CD4-positive, alpha-beta memory T cell (primary cell): ENCODE results near the gene NRARP. TPM values are rescaled to one million over a fixed set of nuclear protein-coding genes. Genes with fewer than 3 reads are reported as not detected.

Experiments used
- CTCF ChIA-PET: fragments of 350-600 bp; sonication (Branson Sonifier 250); formaldehyde crosslinking; loops from one replicate; lab custom pipeline; 2021; ENCODE audit warnings: inconsistent platforms; ENCODE audit not compliant: partially characterized antibody; lab: Charles Lee
- POLR2A ChIA-PET: fragments of 350-600 bp; sonication (Branson Sonifier 250); formaldehyde crosslinking; loops from one replicate; lab custom pipeline; 2021; ENCODE audit not compliant: partially characterized antibody; lab: Charles Lee
- DNase-seq, 5 donors: peaks; one replicate each; pipeline versions ENCODE4 v3.0.0 to v3.0.0-alpha.2; 2020 to 2022; ENCODE audit warnings: mixed read lengths in 1 of 5
- H3K27ac ChIP-seq: one replicate; pipeline ENCODE4 v1.7.0; 2013; ENCODE audit warnings: low read depth, low read length
- H3K27me3 ChIP-seq: 2 replicates; pipeline ENCODE4 v1.7.0; 2013; ENCODE audit warnings: mild to moderate bottlenecking, low read length, moderate library complexity; ENCODE audit not compliant: insufficient read depth
- H3K36me3 ChIP-seq: 2 replicates; pipeline ENCODE4 v1.7.0; 2013; ENCODE audit warnings: mild to moderate bottlenecking, low read length, moderate library complexity; ENCODE audit not compliant: insufficient read depth
- H3K4me1 ChIP-seq: 2 replicates; pipeline ENCODE4 v1.7.0; 2013; ENCODE audit warnings: mild to moderate bottlenecking, low read length, moderate library complexity; ENCODE audit not compliant: insufficient read depth
- H3K4me3 ChIP-seq, 2 donors: one replicate each; pipeline ENCODE4 v1.7.0; 2013; ENCODE audit warnings: low read length in 2 of 2, mild to moderate bottlenecking in 1 of 2
- H3K9me3 ChIP-seq, 2 donors: one replicate each; pipeline ENCODE4 v1.7.0; 2013; ENCODE audit warnings: low read length in 2 of 2, control low read depth in 1 of 2; ENCODE audit not compliant: control insufficient read depth in 1 of 2
- H3K27ac Mint-ChIP-seq, 7 donors: one replicate each; pipeline ENCODE4 v1.8.0; 2020 to 2021; ENCODE audit warnings: mixed read lengths in 7 of 7, mild to moderate bottlenecking in 6 of 7, inconsistent platforms in 3 of 7, moderate library complexity in 3 of 7
- H3K27me3 Mint-ChIP-seq, 2 donors: one replicate each; pipeline ENCODE4 v1.8.0; 2020 to 2021; ENCODE audit warnings: mixed read lengths in 2 of 2
- H3K36me3 Mint-ChIP-seq, 2 donors: one replicate each; pipeline ENCODE4 v1.8.0; 2020 to 2021; ENCODE audit warnings: mixed read lengths in 2 of 2, inconsistent platforms in 1 of 2, mild to moderate bottlenecking in 1 of 2
- H3K4me1 Mint-ChIP-seq, 4 donors: one replicate each; pipeline ENCODE4 v1.8.0; 2020 to 2021; ENCODE audit warnings: mixed read lengths in 4 of 4, mild to moderate bottlenecking in 1 of 4
- H3K4me3 Mint-ChIP-seq, 8 donors: one replicate each; pipeline ENCODE4 v1.8.0; 2020 to 2021; ENCODE audit warnings: mixed read lengths in 8 of 8, mild to moderate bottlenecking in 7 of 8, moderate library complexity in 6 of 8, inconsistent platforms in 3 of 8
- H3K9me3 Mint-ChIP-seq, 8 donors: one replicate each; pipeline ENCODE4 v1.8.0; 2020 to 2021; ENCODE audit warnings: mixed read lengths in 8 of 8, mild to moderate bottlenecking in 5 of 8, inconsistent platforms in 3 of 8, moderate library complexity in 1 of 8
- intact Hi-C: fragments of 100-400 bp; cut with micrococcal nuclease; formaldehyde crosslinking; loops from one replicate; pipeline ENCODE4 v1.15.1; 2023
- polyA plus RNA-seq, 2 donors: library from polyadenylated mRNA; unstranded; fragments of 300-500 nt; fragmentation: Illumina TruSeq; gene quantifications; one replicate each; pipeline ENCODE4 v1.2.3, GENCODE V29; 2021
- total RNA-seq, 2 experiments: library from RNA; stranded (reverse); gene quantifications; one replicate each; pipeline ENCODE4 v1.2.3, GENCODE V29; 2021

Gene NRARP
- total and polyA plus RNA-seq, 4 experiments from 2014 or later: 0.25 to 0.29 TPM; not detected in 2

DNA sequence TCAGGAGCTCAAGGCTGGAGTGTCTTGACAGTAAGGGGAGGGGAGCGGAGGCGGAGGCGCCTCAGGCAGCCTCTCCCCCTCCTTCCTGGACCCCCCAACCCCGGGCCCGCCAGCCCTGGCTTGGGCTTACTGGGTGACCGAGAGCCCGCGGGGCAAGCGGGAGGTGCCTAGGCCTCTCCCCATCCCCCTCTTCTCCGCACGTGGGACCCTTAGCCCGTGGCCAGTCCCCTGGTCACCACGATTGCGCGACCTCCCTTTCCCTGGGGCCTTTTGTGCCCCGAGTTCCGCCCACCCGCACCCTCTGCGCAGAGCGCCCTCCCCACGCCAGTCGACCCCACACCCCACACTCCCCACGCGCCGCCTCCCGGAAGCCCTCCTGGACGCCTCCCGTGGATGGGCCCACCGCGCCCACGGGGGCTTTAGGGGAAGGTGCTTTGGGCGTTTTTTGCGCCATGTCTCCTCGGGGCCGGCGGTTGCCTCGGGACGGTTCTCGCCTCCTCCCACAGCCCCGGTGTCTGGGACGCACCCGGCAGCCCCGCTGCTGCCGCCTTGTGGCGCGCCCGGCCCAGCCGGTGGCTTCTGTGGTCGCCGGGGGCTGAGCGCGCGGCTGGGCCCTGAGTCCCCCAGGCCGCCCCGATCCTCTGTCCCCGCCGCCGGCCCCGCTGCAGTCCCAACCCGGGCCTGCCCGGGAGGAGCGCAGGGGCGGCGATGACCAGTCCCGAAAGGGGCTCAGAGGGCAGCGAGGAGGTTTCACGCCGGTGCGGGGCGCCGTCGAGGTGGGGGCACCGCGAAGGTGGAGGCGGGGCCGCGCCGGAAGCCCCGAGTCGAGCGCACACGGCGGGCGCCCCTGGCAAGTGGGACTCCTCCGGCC is 21.4 kb downstream of the NRARP start:
- ChIA-PET POLR2A (no interaction called here), CTCF (interaction anchor here (1.1 kb wide), 1 partner anchor 44 kb away, joined by 5 read pairs; no protein-coding TSS in a partner anchor)
- Histone ChIP-seq H3K4me3 (no peak overlapping the region), H3K36me3 (no peaks in the 10 kb centered on the region), H3K27ac (no peak overlapping the region), H3K27me3 (no peaks in the 10 kb centered on the region), H3K4me1 (peaks cover 11% of the 10 kb centered on the region), H3K9me3 (no peaks in the 10 kb centered on the region)
- Mint-ChIP-seq H3K27ac (no peak overlapping the region), H3K4me1 (peaks cover 2 to 16% (median 5%) of the 10 kb centered on the region in 4 donors), H3K36me3 (peaks cover 2 to 3% of the 10 kb centered on the region in 2 donors), H3K4me3 (no peak overlapping the region), H3K27me3 (peaks cover 2 to 4% of the 10 kb centered on the region in 2 donors), H3K9me3 (no peaks in the 10 kb centered on the region)
- intact Hi-C loops: no loop called here
- no peak for DNase-seq

DNA sequence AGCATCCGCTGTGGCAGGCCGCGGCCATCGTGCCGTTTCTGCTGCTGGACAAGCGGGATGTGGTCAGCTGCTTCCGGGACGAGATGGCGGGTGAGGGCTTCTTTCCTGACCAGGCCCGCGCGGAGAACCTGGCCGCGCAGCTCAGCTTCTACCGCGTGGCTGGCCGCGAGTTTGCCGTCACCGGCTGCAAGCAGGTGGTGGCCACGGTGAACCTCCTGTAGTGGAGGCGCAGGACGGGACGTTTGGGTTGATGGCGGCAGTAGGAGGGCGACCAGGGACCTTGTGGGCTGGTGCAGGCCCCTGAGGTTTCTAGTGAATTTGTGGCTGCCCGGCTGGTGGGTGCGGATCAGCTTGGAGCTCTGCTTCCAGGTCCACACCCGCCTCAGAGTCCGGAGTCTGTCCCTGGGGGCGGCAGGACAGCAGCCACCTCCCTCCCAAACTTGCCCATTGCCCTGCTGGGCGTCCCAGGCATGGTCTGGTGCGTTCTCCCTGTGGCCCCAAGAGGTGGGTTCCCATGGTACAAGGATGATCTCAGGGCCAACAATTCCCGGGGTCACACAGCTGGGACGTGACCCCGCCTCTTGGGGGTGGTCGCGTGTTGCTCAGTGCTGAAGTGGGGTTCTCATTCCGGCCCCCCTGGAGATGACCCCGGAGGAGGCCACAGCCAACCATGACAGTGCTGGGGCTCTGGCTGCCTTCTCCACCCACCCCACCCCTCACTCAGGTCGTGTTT is 22.2 kb downstream of the NRARP start:
- Histone ChIP-seq H3K36me3 (no peaks in the 10 kb centered on the region), H3K27me3 (no peaks in the 10 kb centered on the region), H3K4me3 (no peak overlapping the region), H3K27ac (no peak overlapping the region), H3K9me3 (no peaks in the 10 kb centered on the region), H3K4me1 (peaks cover 11% of the 10 kb centered on the region)
- ChIA-PET POLR2A (no interaction called here), CTCF (interaction anchor here (1.1 kb wide), 1 partner anchor 43 kb away, joined by 5 read pairs; no protein-coding TSS in a partner anchor)
- intact Hi-C loops: no loop called here
- H3K4me3 Mint-ChIP-seq: no peak overlapping the region
- H3K27me3 Mint-ChIP-seq: peaks cover 2 to 4% of the 10 kb centered on the region in 2 donors
- no peak for DNase-seq
- H3K9me3 Mint-ChIP-seq: no peaks in the 10 kb centered on the region
- H3K36me3 Mint-ChIP-seq: peaks cover 2 to 3% of the 10 kb centered on the region in 2 donors
- H3K4me1 Mint-ChIP-seq: peaks cover 2 to 22% (median 9%) of the 10 kb centered on the region in 4 donors
- no peak overlapping the region for H3K27ac Mint-ChIP-seq

DNA sequence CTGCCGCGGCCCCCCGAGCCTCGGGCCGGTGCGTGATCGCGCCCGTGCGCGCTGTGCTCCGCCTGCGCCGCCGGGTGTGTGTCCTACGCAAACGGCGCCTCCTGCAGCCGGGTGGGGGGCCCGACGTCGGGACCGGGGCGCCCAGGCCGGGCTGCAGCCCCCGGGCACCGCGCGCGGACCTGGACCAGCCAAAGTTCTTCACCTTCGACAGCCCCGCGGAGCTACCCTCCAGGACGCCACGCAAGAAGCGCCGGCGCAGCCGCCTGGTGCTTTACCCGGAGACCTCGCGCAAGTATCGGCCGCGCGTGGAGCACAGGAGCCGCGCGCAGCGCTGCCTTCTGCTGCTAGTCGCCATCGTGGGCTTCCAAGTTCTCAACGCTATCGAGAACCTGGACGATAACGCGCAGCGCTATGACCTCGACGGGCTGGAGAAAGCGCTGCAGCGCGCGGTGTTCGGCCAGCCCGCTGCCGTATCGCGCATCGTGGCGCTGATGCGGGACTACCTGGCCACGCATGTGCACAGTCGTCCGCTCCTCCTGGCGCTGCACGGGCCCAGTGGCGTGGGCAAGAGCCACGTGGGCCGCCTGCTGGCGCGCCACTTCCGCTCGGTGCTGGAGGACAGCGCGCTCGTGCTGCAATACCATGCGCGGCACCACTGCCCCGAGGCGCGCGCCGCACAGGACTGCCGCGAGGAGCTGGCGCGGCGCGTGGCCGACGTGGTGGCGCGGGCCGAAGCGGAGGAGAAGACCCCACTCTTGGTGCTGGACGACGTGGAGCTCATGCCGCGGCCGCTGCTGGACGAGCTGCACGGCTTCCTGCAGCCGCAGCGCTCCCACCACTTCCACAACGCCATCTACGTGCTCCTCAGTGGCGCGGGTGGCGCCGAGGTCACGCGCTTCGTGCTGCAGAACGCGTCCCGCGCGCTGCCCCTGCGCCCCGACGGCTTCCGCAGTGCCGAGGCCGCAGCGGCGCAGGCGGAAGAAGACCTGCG is 23.1 kb downstream of the NRARP start:
- Histone ChIP-seq H3K4me1 (peaks cover 11% of the 10 kb centered on the region), H3K36me3 (no peaks in the 10 kb centered on the region), H3K27ac (no peak overlapping the region), H3K27me3 (no peaks in the 10 kb centered on the region), H3K4me3 (no peak overlapping the region), H3K9me3 (no peaks in the 10 kb centered on the region)
- Mint-ChIP-seq H3K27me3 (peaks cover 2 to 4% of the 10 kb centered on the region in 2 donors), H3K9me3 (no peaks in the 10 kb centered on the region), H3K36me3 (peaks cover 2 to 3% of the 10 kb centered on the region in 2 donors), H3K27ac (no peak overlapping the region), H3K4me1 (peaks cover 5 to 22% (median 10%) of the 10 kb centered on the region in 4 donors), H3K4me3 (no peak overlapping the region)
- intact Hi-C loops: no loop called here
- ChIA-PET CTCF (interaction anchor here (1.1 kb wide), 1 partner anchor 42 kb away, joined by 5 read pairs; no protein-coding TSS in a partner anchor), POLR2A (no interaction called here)
- DNase-seq: no peak

DNA sequence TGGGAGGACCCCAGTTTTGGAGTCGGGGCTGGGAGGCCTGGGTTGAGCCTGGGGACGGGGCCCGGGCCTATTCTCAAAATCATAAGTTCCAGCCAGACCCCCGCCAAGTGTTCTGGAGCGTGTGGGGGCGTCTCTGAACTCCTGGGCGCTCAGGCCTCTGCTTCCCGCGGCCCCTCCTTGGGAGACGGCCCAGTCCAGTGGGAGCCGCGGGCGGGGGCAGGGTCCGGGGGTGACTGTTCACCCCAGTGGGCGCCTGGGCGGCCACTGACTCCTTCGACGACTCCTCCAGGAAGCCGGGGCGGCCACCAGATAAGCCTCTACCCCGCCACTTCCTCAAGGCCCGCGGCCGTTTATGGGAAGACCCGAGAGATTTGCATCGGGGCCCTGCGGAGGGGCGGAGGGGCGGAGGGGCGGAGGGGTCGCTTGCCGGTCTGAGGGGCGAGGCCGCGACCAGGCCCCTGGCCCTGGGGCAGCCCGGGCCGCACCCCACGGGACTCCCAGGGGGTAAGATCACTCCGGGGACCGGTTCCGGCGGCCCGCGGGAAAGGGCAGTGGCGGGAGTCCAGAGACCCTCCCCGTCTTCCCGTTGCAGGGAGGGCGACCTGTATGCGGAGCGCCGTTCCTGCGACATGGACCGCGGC is 23.9 kb downstream of the NRARP start:
- no peaks in the 10 kb centered on the region for H3K9me3 ChIP-seq
- no peaks in the 10 kb centered on the region for H3K27me3 ChIP-seq
- H3K4me1 ChIP-seq: peaks cover 11% of the 10 kb centered on the region
- no peak for DNase-seq
- no peaks in the 10 kb centered on the region for H3K36me3 ChIP-seq
- peak overlapping the region in 1 of 2 donors; percentile 47 for H3K4me3 ChIP-seq
- Mint-ChIP-seq H3K27ac (peak overlapping the region in 2 of 7 donors; percentile 66 to 79), H3K36me3 (peaks cover 2 to 8% of the 10 kb centered on the region in 2 donors), H3K4me3 (peak overlapping the region; percentile 61 to 83 (median 80)), H3K27me3 (peaks cover 2 to 4% of the 10 kb centered on the region in 2 donors), H3K4me1 (peaks cover 5 to 22% (median 10%) of the 10 kb centered on the region in 4 donors), H3K9me3 (no peaks in the 10 kb centered on the region)
- peak overlapping the region; percentile 31 for H3K27ac ChIP-seq
- intact Hi-C loops: no loop called here
- CTCF ChIA-PET: no interaction called here
- POLR2A ChIA-PET: interaction anchor here (0.8 to 2.0 kb wide), 2 partner anchors 24 to 37 kb away, joined by 3 to 10 read pairs; partner anchors contain the start of gene TUBB4B

DNA sequence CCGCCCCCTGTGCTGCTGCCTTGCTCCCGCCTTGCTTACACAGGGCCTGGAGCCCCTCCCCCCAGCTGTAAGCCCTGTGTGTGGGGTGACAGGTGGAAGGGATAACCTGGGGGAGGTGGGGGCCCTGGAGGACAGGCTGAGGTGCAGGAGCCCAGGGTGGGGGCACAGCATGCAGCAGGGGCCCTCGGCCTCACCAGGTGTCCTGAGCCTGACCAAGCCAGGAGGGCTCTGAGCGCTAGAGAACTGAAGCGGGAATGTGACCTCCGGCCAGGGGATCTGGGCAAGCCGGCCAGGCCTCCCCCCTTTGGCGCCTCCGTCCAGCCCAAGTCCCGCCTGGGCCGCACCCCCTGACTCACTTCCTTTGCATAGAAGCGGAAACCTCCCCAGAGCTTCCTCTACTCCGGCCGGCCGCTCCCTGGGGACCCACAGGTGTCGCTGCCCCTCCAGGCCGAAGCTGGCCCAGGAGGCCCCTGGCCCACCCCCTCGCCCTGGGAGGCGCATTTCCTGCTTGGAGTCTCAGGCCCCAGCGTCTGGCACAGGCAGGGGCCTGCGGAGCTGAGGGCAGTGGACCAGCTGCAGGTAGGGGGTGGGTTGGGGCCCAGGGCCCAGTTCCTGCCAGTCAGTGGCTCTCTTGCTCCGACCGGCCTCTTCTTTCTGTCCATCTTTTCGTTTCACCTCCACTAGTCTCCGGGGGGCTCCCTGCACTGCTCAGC is 24.6 kb downstream of the NRARP start, which contains the start of gene TOR4A:
Gene TOR4A (plus strand): TSS at position 398 of the 713 bp plus-strand sequence. CDS start 964 bp downstream, outside the sequence.
- H3K9me3 Mint-ChIP-seq: no peaks in the 10 kb centered on the region
- peaks cover under 1 to 2% of the 10 kb centered on the region in 2 donors for H3K27me3 Mint-ChIP-seq
- H3K4me1 Mint-ChIP-seq: peaks cover 4 to 19% (median 10%) of the 10 kb centered on the region in 4 donors
- peak within 1 kb of the TSS; percentile 61 to 83 (median 80) for H3K4me3 Mint-ChIP-seq
- ChIA-PET CTCF (no interaction called here), POLR2A (interaction anchor here (0.8 to 2.0 kb wide), 2 partner anchors 23 to 37 kb away, joined by 3 to 10 read pairs; partner anchors contain the start of gene TUBB4B)
- peaks cover under 1 to 6% of the 10 kb centered on the region in 2 donors for H3K36me3 Mint-ChIP-seq
- no peaks in the 10 kb centered on the region for H3K9me3 ChIP-seq
- H3K27ac Mint-ChIP-seq: peak within 1 kb of the TSS in 3 of 7 donors; percentile 13 to 79 (median 66)
- no peaks in the 10 kb centered on the region for H3K36me3 ChIP-seq
- intact Hi-C loops: no loop called here
- no peaks in the 10 kb centered on the region for H3K27me3 ChIP-seq
- DNase-seq: no peak
- peak within 1 kb of the TSS; percentile 31 for H3K27ac ChIP-seq
- peak within 1 kb of the TSS in 1 of 2 donors; percentile 47 for H3K4me3 ChIP-seq
- H3K4me1 ChIP-seq: peaks cover 11% of the 10 kb centered on the region
